HK-2 (cell line): Measurements from ENCODE around the gene CIAO3.
"Not testable (repeated sequence)": the region's sequence is repeated elsewhere in the genome, so short reads cannot be mapped to it uniquely, and the experiment has no call there.

Source experiments
- DNase-seq: peaks from one replicate; pipeline ENCODE4 v3.0.0-alpha.2; 2018; ENCODE audit not compliant: unreplicated experiment

The CIAO3 gene

DNA sequence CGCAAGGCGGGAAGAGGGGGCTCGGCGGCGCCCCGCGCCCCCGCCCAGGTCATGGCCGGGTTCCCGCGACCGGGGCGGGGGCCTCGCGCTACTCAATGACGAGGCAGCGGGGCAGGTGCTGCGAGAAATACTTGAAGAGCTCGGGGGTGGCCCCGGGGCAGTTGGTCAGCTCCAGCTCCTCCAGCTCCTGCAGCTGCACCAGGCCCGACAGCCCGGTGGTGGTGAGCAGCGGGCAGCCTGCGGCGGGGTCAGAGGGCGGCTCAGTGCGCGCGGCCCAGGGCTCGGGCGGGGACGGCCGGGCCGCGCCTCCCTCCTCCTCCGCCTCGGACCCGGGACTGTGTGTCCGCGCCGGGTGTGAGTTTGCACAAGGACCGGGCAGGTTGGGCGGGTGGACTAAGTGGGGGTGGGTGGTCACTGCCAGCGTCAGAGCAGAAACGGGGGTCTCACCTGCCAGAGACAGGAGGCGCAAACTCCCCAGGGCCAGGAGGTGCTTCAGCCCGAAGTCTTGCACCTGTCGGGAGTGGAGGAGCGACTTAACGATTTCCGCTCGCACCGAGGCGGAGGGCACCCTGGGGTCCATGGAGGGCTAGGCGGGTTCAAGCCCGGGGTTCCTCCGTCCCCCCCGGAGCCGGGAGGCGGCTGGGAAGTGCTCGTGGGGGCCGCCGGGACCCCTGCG lies 46.5 kb downstream of the CIAO3 start:
- DNase-seq: no peak

DNA sequence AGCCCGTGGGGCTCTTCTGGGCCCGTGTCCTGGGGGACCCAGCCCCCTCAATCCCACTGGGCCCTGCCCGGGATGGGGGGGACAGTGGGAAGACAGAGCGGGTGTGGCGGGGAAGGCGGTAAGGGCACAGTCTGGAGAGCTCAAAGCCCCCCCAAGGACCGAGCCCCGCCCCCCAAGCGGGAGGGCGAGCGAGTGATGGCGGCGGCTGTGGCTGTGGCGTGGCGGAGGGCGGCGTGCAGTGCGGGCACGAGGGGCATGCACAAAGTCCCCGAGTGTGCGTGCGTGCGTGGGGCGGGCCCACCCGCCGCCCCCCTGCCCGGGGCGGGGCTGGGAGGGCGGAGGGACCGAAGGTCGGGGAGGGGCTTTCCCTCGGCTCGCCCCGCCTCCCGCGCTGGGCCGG lies 47.0 kb downstream of the CIAO3 start:
- no peak for DNase-seq

DNA sequence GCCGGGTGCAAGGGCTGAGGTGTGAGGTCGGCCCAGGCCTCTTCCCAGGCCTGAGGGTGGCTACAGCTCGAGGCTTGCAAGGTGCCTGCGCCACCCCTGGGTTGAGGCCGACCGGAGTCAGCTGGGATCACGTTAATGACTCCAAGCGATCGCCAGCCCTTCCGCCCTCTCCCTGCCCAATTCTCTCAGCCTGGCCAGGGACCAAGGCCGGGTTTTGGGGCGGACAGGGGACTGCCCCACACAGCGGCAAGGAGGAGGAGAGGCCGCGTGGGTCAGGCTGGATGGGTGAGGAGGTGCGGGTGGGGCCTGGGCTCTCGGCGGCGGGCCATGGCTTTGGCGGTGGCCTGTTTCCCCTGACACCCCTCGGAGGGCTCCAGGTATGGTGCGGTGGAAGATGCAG lies 47.4 kb downstream of the CIAO3 start:
- DNase-seq: no peak

DNA sequence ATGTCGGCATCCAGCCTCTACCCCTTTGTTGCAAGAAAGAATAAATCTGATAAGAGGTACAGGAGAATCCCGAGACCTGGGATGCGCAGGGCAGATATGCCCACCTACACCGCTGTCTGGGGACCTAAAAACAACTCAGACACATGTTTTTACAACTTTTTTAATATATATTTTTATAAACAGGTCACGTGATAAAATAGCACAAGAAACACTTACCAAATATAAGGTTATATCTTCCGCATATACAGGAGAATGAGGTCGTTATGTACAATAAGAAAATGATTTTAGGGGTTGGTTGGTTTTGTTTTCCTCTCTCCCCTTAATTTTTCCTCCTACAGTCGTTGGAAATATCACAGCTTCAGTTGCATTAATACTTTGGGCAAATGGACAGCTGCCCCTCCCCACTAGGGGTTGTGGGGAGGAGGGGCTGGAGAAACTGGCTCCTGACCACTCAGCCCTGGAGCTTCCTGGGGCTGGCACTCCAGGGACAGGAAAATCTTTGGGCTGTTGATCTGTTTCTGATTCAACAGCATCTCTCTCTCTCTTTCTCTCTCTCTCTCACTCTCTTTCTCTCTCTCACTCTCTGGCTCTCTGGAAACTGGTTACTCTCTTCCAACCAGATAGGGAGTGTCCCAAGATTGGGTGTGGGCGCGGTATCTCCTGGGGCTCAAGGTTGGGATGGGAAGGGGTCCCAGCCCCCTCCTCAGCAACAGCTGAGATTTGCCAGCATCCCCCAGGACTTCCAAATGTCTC lies 48.3 kb downstream of the CIAO3 start:
- no peak for DNase-seq

DNA sequence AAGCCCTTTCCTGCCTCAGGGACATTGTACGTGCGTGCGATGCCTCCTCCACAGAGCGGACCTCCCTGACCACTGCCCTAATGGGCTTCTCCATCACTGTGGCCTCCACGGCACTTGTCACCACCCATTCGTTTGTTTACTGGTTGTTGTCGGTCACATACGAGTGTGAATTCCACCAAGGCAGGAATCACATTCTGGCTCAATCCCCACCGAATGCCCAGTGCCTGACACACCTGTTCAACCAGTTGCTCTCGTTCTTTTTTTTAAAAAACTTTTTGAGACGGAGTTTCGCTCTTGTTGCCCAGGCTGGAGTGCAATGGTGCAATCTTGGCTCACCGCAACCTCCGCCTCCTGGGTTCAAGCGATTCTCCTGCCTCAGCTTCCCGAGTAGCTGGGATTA lies 49.6 kb downstream of the CIAO3 start:
- not testable (repeated sequence) for DNase-seq

DNA sequence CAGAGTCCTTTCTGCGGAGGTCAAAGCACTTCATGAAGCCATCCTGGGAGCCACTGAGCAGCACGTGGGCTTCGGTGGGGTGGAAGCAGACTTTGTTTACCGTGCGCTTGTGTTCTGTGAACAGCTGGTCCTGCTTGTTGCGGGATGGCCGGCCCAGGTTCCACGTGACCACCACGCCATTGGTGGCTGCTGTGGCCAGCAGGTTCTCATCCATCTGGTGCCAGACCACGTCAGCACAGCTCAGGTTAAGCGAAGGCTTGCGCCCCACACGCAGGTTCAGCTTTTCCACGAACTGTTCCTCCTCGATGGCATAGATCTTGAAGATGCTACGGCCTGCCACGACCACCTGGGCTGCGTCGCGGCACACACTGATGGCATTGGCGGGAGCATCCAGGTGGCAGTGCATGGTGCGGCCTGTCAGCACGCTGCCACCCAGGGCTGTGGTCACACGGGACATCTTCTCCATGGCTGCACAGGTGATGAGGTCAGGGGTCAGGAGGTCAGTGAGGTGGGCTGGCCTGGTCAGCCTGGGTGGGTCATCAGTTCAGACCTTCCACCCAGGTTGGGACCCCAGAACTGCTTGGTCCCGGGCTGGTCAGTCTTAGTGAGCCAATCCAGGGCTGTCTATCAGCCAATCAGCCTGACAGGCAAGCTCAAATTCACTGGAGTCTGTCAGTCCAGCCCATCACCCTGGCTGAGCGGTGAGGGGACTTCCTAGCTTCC lies 51.5 kb downstream of the CIAO3 start:
- DNase-seq: no peak

DNA sequence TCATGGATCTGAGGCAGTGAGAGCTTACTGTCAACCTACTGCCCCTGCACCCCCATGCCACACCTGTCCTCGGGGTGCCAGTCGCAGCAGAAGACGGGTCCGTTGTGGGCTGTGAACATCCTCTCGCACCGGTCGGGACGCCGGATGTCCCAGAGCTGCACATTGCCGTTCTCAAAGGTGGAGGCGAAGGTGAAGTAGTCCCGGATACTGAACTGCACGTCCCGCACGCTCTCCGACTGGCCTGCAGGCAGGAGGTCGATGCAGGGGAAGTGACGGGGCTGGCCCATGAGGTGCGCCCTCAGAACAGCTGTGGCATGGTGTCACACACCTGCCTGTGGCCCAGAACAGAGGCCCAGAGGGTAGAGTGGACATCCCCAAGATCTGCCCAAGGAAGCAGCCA lies 53.3 kb downstream of the CIAO3 start:
- DNase-seq: no peak

DNA sequence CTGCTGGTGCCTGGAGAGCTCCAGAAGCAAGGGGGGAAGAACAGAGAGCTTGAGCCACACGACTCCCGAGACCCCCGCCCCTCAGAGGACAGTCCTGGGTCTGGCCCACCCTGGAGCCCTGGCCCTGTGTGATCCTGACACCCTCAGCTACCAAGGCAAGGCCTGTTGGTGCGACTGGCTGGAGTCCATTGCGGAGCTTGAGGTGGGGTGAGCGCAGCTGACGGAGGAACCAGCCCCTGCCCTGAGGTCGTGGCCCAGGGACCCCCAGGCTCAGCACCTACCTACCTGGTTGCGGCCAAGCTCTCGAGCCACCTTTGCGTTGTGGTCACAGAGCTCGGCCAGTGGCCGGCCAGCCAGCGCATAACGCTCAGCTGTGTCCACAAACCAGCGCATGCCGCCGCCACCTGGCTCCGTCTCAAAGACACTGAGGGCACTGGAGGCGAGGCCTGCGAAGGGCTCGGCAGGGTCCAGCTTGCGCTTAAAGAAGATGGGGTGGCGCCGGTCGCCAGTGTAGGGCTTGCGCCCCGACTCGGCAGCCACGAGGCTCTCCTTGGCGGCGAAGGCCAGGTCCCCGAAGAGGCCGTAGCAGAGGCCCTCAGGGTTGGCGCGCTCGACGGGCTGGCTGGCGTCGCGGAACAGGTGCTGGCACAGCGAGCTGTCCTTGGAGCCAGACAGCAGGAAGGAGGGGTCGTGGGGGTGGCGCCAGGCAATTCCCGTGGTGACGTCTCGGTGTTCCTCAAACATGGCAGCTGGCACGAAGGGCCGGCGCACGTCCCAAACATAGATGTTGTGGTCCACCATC lies 54.1 kb downstream of the CIAO3 start:
- no peak for DNase-seq

DNA sequence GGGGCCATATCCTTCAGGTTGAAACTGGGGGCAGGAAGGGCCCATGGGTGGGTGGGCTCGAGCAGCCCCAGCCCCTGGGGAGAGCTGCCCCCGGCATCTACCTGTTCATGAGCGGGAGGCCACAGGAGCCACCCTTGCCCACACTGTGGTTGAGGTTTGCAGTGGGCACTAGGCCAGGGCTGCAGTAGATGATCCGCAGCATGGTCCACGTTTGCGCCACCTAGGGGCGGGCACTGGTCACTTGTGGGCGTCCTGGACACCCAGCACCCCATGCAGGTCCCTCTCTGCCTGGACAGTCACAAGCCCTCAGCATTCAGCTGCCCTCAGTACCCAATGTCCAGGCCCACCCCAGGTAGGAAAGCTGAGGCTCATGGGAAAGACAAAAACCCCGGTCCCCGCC lies 54.8 kb downstream of the CIAO3 start:
- no peak for DNase-seq

DNA sequence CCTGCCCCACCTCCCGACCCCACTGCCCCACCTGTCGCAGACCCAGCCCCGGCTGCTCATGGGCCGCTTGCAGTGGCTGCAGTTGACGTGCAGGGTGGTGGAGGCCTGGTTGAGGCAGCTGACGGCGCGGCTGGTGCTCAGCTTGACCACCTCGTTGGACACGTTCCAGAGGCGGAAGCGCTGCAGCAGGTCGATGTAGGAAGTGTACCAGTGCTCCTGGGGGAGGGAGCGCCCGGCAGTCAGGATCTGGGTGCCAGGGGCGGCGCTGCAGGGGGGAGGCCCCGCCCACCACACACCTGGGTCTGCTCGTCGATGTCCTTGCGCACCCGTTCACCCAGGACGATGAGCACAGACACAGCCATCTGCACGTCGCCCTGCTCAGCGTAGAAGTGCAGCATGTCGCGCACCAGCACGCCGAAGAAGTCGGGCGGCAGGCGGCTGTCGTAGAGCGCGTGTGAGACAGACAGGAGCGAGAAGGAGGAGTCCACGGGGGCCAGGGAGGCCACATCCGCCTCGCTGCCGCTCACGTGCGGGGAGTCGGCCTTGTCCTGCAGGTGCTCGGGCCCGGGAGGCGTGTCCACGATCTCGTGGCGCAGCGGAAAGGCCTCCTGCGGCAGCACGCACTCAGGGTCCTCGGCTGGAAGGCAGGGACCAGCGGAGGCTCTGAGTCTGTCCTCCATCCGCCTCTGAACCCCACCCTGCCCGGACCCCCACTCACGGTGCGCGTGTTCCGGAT lies 55.7 kb downstream of the CIAO3 start:
- no peak for DNase-seq

DNA sequence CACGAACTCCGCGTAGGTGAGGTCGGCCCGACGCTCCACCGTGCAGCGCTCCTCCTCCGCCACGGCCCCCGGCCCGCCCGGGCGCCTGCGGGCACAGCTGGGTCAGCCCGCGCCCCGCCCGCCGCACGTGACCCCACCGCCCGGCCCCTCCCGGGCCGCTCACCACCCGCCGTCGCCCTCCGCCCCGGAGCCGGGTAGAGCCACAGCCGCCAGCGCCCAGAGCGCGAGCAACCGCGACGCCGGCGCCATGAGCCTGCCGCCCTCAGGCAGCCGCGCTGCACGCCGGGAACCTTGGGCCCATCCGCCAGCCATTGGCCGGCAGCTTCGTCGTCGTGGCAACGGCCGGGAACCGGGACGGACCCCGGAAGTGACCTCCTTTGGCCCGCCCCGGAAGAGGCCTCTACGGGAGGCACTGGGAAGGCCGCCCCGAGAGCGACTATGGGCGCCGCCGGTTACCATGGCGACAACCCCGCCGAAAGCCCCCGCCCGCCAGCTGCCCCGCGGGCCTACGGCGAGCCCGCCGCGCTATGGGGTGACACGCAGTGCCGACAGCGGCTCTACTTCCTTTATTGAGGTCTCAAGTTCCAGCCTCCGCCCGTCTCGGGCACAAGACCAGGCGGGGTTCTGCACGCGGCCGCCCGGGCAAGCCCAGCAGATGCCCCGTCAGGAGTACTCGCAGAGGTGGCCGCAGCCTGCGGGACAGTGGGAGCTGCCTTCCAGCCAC lies 56.6 kb downstream of the CIAO3 start, which contains the start of gene JMJD8:
Gene JMJD8 (minus strand): TSS at position 264 of the 724 bp plus-strand sequence. CDS start 15 bp downstream, at position 249.
- peak; percentile 89 for DNase-seq

DNA sequence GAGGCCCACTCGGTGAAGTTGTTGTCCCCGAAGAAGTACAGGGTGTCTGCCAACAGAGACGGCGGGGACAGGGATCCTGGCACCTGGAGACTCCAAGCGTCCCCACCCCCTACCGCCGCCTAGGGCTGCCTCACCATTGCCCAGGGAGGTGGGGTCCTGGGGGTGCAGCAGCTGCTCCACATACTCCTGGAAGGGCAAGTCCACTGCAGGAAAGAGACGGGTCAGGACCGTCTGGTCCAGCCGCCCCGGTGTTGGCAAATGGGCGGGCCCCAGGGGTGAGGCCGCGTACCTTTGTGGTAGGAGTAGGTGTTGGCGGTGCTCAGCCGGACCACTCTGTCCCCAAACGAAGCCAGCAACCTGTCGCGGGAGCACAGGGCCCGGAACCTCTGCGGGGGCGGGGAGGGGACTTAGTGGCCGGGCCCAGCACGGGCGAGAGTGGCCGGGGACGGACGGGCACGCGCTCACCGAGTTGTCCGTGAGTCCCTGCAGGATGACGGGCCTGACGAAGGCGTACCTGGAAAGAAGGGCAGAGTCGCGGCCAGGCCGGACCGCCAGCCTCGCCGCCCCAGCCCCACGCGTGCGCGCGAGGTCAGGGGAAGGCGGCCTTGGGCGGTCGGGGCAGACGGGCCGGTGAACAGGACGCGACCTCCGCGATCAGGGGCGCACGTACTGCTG lies 57.3 kb downstream of the CIAO3 start:
- DNase-seq: no peak

DNA sequence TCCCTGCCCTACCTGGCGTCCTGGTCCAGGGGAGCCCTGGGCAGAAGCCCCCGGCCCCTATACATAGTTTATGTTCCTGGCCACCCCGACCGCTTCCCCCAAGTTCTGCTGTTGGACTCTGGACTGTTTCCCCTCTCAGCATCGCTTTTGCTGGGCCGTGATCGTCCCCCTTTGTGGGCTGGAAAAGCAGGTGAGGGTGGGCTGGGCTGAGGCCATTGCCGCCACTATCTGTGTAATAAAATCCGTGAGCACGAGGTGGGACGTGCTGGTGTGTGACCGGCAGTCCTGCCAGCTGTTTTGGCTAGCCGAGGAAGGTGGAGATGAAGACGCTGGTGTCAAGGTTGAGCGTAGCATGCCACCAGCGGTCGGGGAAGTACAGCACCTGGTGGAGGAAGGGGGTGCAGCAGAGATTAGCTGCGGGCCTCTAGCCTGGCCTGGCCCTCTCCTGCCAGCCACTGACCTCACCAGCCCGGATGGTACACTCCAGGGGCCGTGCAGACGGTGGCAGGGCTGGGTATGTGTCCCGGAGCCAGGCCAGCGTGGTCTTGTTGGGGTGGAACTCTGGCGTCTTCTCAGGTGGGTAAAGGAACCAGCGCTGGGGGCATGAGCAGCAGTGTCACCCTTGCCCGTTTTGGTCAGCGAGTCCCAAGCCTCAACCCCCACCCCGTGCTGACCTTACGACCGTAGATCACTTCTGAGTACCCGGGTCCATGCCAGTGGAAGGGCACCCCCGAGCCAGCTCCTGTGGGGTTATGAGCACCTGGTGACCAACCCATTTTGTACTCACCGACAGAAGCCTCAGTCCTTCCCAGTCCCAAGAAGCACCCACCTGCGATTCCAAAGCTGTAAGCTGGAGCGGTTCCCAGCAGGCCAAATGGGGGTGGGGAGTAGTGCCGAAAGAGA lies 58.1 kb downstream of the CIAO3 start:
- no peak for DNase-seq

DNA sequence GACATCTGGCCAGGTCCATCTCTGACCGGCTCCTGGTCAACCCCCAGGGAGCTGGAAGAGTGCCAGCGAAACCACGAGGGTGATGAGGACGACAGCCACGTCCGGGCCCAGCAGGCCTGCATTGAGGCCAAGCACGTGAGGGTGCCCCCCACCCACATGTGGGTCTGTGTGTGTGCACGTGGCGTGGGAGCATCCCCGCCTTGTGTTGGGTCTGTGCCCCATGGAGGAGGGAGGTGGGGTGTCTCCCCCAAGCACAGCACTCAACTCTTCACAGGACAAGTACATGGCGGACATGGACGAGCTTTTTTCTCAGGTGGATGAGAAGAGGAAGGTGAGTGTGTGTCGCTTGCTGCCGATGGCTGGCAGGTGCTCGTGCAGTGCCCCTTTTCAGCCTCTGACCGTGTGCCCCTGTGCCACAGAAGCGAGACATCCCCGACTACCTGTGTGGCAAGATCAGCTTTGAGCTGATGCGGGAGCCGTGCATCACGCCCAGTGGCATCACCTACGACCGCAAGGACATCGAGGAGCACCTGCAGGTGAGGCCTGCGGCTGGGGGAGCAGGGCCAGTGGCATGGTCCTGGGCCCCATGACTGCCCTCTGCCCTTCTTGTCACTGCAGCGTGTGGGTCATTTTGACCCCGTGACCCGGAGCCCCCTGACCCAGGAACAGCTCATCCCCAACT lies 58.9 kb downstream of the CIAO3 start:
- no peak for DNase-seq

DNA sequence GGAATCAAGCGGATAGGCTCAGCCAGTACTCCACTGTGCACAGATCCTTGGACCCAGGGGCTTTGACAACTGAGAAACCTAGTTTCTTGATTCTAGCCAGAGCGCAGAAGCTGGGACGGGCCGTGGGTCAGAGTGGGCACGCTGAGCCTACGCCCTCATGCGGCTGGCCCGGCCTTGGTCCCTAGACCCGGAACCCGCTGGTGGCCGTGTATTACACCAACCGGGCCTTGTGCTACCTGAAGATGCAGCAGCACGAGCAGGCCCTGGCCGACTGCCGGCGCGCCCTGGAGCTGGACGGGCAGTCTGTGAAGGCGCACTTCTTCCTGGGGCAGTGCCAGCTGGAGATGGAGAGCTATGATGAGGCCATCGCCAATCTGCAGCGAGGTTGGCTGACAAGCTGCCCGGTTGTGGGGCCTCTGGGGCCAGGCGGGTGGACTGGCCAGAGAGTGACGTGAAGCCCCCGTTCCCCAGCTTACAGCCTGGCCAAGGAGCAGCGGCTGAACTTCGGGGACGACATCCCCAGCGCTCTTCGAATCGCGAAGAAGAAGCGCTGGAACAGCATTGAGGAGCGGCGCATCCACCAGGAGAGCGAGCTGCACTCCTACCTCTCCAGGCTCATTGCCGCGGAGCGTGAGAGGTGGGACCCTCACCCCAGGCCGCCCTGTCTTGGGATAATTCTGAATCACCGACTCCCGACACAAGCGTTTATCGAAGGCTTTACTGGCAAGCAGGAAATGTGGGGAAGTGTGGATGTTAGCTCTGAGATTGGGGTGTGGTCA lies 59.6 kb downstream of the CIAO3 start:
- DNase-seq: peak; percentile 45

DNA sequence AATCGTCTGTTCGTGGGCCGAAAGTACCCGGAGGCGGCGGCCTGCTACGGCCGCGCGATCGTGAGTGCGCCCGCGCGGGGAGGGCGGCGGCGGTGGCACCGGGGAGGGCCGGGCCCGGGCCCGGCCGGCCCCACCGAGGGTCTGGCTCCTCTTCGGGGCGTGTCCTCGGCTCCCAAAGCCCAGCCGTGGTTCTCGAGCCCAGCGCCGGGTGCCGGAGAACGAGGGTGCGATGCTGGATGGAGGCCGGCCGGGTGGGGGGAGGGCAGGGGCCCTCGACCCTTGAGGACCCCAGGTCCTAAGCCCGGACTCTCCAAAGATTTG lies 60.2 kb downstream of the CIAO3 start:
- DNase-seq: no peak

DNA sequence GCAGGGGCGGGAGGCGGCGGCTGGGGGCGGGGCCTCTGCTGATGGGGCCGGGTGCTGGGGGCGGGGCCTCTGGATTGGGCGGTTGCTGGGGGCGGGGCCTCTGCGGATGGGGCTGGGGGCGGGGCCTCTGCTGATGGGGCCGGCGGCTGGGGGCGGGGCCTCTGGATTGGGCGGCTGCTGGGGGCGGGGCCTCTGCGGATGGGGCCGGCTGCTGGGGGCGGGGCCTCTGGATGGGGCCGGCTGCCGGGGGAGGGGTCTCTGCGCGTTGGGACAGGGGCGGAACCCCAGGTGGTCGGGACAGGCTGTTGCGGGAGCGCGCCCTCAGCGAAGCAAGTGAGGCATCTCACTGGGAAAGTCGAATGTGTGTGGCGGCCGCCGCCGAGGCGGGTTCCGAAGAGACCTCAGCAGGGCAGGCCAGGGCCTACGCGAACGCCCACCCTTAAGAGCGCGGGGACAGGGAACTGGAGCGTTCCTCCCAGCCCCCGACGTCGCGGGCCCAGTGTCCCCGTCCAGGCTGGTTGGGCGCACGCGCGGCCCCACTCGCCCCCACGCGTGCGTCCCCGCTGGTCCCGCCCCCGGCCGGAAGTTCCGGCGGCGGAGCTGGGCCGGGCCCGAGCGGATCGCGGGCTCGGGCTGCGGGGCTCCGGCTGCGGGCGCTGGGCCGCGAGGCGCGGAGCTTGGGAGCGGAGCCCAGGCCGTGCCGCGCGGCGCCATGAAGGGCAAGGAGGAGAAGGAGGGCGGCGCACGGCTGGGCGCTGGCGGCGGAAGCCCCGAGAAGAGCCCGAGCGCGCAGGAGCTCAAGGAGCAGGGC lies 60.8 kb downstream of the CIAO3 start, which contains the start of gene STUB1:
Gene STUB1 (plus strand): TSS at position 597 of the 811 bp plus-strand sequence. CDS start 116 bp downstream, at position 713.
- peak; percentile 92 for DNase-seq
